Activated CD8-positive, alpha-beta memory T cell treated with anti-CD3 and anti-CD28 coated beads for 1 hour (primary cell): ENCODE data around the gene FNIP2.
"Not testable (repeated sequence)": the region's sequence is repeated elsewhere in the genome, so short reads cannot be mapped to it uniquely, and the experiment has no call there.

Experiments
- DNase-seq, 2 donors: peaks; one replicate each; pipeline ENCODE4 v3.0.0-alpha.2; 2020; ENCODE audit warnings: low read depth in 1 of 2; ENCODE audit errors: extremely low read depth in 1 of 2

FNIP2 gene

DNA sequence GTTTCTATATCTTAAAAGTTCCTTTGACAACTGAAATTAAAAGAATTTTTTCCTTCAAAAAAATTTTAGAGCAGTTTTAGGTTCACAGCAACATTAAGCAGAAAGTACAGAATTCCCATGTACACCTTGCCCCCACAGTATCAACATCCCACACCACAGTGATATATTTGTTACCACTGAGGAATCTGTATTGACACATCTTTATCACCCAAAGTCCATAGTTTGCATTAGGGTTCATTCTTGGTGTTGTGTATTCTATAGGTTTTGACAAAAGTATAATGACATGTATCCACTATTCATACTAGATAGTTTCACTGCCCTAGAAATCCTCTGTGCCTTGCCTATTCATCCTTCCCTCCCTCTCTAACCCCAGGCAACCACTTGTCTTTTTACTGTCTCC is 43.7 kb downstream of the FNIP2 start:
- no peak for DNase-seq

DNA sequence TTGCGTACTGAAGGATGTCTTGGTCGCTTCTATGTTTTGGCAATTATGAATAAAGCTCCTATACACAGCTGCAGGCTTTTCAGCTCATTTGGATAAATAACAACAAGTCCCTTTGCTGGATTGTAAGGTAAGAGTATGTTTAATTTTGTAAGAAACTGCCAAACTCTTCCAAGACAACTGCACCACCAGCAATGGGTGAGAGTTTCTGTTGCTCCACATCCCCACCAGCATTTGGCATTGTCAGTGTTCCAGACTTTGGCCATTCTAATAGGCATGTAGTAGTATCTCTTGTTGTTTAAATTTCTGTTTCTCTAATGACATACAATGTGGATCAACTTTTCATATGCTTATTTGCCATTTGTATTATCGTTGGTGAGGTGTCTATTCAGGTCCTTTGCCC is 44.3 kb downstream of the FNIP2 start:
- DNase-seq = no peak

DNA sequence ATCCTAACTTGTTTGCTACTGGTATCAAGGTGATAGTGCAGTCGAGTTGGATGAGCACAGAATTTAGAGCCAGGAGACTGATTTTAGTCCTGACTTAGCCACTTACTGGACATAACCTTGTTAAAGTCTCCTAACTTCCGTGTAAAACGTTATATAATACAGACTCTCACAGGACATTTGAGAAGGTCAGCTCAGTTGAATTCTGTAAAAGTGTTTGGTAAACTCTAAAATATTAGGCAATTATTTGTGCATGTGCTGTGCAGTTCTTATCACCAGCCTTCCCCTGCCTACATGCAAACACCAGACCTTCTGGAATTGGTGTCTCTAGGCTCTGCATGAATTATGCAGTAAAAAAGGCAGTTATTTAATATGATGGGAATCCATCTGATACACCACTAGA is 45.4 kb downstream of the FNIP2 start:
- no peak for DNase-seq

DNA sequence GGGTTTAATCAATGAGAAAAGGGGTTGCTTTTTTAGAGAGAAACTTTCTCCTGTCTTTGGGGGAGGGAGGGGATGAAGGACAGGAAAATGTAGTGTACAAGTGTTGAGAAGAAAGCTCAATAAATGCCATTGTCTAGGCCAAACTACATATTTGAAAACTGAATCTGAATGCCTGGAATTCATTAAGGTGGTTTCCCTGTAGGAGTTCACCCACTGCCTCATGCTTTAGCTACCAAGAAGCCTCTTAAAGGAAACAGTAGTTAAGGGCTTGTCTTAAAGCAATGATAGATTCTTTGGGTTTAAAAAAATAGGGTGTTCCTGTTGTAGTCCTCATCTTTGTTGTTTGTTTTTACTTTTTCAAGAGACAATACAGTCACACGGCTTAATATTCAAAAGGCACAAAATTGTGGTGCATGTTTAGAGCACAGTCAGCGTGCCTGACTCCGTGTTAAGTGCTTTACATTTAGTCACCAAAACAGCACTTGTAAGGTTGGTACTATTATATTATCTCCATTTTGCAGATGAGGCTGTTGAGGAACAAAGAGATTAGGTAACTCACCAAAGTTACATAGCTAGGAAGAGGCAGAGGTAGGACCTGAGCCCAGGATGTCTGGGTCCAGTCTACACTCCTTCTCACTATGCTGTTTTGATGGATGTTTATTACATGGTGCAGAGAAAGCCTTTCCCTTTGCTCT is 46.0 kb downstream of the FNIP2 start:
- DNase-seq = no peak

DNA sequence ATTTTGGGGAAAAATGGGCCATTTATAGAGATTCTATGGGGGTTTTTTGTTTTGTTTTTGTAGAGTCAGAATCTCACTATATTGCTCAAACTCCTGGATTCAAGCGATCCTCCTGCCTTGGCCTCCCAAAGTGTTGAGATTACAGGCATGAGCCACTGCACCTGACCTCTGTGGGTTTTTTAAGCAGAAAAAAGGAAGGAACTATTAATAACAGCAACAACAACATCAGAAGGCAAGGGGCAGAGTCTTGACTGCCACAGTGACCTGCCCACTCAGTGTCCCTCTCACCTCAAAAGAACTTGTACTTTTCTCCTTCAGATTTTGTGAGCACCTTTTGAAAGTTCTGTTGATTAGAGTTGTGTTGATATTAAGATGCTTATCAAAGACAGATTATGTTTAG is 48.1 kb downstream of the FNIP2 start:
- DNase-seq = no peak

DNA sequence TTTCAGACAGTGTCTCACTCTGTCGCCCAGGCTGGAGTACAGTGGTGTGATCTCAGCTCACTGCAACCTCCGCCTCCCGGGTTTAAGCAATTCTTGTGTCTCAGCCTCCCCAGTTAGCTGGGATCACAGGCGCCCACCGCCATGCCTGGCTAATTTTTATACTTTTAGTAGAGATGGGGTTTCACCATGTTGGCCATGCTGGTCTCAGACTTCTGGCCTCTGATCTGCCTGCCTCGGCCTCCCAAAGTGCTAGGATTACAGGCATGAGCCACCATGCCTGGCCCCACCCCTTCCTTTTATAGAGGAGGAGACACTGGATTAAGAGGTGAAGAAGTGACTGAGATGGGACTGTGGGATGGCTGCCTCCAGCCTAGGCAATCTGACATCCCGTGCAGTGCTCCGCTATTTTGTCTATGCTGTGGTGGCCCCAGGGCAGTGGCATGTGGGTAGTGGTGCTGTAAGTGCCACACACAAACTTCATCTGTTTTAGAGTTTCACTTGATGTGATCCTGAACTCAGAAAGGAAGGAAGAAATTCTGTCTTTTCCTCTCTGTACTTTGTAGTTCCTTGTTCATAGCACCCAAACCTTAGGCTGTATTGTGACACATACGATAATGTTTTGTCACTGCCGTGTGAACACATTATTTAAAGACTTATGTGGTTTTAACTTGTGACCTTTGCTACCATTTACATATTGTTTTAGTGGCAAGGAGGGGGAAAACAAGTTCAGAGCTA is 48.9 kb downstream of the FNIP2 start:
- no peak for DNase-seq

DNA sequence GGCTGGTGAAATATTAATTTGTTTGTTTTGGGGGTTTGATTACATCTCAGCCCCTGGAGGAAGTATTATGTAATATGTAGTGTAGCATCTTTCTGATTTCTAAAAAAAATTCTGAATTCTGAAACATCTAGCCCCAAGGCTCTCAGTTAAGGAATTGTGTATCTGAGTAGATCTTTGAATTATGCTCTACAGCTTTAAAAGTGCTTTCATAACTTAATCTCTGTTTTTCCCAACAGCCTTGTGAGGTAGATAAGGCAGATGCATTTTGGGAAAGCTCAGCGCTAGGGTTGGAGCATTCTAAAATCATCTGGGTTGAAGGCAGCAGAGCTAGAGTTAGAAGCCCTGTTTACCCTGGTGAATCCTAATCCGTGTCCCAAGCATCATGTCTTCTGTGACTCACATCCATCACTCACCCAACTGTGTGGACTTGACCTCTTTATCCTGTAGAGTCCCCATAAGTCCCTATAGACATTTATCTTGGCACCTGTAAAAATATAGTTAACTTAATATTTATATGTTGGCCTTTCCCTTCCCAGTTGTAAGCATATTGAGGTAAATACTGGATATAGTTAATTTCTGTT is 49.8 kb downstream of the FNIP2 start:
- DNase-seq = no peak

DNA sequence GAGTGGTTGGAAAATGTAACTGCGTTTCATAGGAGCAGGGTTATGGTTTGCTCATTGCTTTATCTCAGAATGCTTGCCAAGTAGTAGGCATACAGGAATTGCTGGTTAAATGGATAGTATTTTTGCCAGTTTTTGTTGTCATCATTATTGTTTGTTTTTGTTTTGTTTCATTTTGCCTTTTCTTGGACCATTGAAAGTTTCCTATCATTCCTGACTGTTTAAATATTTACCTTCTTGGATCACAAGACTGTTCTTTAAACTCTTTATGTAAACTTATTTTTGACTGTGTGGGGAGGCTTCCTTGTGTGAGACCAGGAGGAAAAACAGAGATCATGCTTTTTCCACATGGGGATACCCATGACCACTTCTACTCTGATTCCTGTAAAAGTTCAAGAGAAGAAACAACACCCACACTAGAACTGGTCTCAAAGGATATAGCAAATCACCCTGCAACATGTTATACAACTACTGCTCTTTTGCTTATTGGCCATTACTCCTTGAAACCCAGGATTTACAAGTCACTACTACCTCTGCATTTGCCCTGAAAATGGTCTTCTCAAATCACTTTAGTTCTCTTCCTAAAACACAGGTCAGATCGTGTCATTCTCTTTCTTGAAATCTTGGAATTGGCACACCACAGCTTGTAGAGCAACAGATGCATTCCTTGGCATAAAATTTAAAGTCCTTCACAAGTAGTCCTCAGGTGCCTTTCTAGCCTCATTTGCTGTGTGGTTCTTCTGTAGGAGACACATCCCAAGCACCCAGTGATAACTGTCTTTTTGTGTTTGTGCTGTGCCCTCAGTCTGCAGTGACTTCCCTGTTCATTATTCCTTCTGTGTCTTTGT is 51.3 kb downstream of the FNIP2 start:
- no peak for DNase-seq

DNA sequence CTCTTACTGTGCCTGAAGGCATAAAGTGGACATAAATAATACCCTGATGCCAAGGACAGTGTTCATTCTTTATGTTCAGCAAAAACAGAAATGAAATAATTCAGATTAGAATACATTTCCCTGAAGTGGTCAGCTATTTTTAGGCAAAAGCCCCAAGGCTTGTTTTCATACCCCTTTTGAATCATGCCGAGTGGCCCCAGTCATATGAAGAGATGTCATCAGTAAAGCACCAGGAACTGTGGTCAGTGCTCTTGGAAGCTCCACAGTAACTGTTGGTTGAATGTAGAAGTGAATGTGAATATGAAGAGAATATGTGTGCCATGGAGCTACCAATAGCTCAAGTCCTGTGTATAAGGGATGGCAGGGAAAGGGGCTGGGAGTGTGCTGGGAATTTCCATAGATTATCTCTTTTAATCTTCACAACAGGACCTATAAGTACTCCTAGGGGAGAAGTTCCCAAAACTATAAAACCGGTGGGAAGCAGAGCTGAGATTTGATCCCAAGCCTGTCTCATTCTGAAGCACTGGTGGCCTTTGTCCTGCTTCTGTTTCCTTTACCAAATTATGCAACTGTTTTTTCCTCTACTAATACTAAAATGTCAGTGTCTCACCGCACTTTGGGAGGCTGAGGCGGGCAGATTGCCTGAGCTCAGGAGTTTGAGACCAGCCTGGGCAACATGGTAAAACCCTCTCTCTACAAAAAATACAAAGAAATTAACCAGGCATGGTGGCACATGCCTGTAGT is 52.6 kb downstream of the FNIP2 start:
- no peak for DNase-seq

DNA sequence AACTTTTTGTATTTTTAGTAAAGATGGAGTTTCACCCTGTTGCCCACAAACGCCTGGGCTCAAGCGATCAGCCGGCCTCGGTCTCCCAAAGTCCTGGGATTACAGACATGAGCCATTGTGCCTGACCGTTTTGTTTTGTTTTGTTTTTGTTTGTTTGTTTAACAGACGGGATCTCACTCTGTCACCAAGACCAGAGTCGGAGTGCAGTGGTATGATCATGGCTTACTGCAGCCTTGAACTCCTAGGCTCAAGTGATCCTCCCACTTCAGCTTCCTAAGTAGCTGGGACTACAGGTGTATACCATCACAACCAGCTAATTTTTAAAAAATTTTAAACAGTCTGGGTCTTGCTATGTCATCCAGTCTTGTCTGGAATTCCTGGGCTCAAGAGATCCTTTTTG is 53.5 kb downstream of the FNIP2 start:
- DNase-seq = no peak

DNA sequence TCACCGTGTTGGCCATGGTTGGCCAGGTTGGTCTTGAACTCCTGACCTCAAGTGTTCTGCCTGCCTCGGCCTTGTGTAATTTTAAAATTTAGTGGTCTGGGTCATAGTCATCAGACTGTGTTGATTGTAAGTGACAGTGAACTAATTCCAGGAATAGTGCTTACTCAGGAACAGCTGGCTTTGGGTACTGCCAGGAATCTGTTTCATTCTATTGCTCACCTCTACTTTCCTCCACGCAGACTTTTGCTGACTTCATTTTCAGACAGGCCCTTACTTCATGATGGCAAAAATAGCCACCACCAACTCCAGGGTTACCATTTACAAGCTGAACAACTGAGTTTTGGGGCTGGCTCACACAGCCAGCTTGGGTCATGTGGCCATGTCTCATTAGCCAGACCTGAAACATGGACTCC is 54.6 kb downstream of the FNIP2 start:
- DNase-seq = no peak

DNA sequence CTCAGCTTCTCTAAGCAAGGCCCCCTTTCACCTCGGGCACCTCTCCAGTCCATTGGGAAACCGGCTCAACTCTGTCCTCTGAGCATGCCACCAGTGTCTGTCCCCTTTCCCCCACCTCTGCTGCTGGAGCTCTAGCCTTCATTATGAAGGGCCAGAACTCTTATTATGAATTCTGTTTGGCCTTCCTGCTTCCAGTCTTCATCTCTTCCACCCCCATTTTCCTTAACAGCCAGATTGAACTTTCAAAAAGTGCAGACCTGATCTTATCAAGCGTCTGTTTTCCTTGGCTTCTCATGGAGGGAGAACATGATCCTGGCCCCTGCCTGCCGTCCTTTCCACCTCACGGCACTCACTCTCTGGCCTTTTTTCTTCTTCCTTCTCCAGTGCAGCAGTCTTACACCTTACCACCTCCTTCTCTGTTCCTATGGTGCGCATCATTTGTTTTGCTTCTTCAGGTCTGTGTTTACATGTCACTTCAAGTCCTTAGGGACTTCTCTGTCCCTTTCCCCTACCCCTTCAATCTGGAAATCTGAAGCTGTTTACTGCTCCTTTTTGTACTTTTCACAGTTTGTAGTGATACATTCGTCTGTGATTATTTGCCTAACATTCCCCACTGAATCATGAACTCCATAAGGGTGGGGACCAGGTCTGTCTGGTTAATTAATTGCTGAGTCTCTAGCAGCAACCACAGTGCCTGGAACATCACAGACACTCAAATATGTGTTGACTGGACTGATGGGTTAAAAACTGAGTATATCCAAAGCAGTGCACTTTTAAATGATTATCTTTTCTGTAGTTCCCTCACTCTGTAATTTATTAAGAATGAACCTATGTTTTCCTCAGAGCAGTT is 55.8 kb downstream of the FNIP2 start:
- no peak for DNase-seq

DNA sequence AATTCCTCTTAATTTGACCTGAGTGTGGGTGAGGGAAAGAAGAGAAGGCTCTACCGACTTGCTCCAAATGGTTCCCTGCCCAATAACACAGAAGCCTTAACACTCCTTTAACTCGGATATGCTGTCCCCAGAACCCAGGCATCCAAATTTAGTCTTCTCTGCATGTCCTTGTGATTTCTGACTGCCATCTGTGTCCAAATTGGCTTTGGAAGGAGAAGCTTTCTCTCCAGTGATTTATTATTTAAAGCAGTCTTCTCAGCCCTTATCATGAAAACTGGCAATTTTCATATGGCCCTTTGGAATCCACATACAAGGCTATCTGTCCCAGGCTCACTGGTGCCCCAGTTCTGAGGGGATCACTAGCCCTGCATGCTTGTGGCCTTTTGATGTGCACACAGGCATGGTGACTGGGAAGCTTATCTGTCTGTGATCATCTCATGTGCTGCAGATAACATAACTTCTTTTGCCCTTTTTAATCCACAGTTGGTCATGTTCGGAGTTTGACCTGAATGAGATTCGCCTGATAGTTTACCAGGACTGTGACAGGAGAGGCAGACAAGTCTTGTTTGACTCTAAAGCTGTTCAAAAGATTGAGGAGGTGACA is 56.7 kb downstream of the FNIP2 start:
- no peak for DNase-seq

DNA sequence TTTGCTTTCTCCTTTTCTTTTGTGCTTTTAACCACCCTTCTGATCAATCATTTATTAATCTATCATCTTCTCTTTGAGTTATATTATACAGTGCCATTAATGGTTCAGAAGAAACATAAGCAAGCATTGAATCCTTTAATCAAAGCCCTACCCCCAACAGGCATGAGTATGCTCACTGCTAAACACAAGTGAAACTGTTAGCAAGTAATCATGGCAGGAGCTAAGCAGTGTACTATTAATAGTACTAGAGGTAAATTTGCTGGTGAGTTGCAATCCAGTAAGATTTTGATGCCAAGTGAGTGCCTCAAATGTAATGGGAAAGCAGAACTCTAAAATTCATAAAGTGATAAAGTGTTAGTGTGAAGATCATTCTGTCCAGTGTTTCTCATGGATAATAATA is 57.2 kb downstream of the FNIP2 start:
- DNase-seq = no peak

DNA sequence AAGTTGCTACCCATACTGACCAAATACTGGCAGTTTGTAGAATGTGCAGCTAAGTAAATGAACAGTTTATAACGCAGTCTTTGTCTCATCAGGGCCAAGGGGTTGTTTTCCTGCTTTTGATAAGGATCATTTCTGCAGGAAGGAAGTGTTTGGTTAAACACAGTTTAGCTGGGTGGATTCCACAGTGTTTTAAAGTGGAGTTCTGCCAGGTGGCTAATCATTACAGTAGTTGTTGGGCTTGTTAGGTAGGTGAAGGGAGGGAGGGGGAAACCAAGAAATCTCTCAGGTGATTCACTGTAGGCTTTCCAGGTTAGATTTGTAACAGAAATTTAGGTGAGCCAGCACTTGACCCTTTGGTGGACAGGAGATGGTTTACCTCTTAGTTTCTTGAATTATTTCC is 58.1 kb downstream of the FNIP2 start:
- no peak for DNase-seq

DNA sequence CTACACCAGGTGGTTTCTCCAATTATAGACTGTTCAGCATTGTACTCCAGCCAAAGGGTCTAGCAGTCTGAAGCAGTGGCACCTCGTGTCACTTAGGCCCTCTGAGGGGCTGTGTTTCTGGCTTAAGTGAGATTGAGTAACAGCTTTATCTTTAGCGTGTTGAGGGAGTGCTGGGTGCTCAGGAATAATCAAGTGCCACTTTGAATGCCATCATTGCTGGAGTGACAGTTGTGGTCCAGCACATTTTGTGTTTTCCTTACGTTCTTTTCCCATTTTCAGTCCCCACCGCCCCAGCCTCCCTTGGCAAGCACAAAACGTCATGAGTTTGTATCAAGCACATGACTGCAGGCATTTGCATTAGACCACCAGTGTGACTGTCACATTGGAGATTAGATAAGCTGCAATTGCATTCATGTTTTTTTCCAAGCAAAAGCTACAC is 58.7 kb downstream of the FNIP2 start:
- DNase-seq = no peak

DNA sequence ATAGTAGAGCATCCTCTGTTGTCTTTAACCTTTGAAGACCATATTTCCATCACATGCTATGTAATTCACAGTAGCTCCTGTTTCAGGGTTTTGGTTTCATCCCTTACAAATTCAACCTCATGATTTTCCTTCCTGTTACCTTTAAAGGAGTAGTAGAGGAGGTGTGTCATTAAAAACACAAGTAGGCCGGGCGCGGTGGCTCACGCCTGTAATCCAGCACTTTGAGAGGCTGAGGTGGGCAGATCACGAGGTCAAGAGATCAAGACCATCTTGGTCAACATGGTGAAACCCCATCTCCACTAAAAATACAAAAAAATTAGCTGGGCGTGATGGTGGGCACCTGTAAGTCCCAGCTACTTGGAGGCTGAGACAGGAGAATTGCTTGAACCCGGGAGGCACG is 59.3 kb downstream of the FNIP2 start:
- not testable (repeated sequence) for DNase-seq

DNA sequence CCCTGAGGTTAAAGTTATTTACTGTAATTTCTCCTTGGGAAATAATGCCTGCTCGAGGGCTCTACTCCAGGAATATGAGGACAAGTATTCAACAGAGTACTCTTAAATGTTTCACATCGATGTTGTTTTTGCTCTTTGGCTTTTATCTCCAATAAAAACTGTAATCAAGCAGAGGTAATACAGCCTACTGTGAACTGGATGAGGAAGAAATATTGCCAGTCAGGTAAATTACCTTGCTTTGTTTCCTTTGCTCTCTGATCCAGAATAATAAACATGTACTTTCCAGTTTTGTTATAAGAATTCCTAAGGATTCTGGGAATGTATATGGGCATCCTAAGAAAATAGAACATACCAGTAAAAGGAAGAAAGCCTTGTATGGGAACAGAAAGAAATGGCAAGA is 60.4 kb downstream of the FNIP2 start:
- DNase-seq = no peak

DNA sequence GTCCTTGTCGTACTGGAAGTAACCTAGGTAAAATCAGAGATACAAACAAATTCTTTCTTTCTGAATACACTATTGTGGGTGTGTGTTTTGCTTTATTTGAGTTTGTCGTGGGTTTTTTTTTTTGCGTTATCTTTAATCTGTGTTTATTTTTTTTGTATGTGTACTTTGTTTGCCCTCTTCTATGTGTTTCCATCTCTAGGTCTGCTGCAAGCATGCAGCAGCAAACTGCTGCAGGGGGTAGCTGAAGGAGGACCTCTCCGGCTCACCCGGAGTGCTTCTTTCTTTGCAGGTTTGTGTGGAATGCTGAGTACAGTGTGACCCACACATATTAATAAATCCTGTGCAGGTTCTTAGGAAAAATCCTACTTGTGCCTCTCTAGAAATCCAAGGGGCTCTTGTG is 64.8 kb downstream of the FNIP2 start:
- no peak for DNase-seq
